Measurements from ENCODE around the gene NALCN.

Gene NALCN

GRCh38 chr13:101111894-101112293 lies 304.4 kb downstream of the NALCN start:
- no peak for DNase-seq

- no peak for DNase-seq
These were observed 307.3 kb downstream of the NALCN start for GRCh38 chr13:101109005-101109404.

- DNase-seq, result no peak
These were observed 317.4 kb downstream of the NALCN start for GRCh38 chr13:101098873-101099272.

- DNase-seq, result no peak
These were observed 323.3 kb downstream of the NALCN start for GRCh38 chr13:101092985-101093384.

GRCh38 chr13:101090287-101090686 lies 326.0 kb downstream of the NALCN start:
- DNase-seq, result no peak

GRCh38 chr13:101085551-101085950 lies 330.8 kb downstream of the NALCN start:
- DNase-seq, result no peak

GRCh38 chr13:101082441-101082840 lies 333.9 kb downstream of the NALCN start:
- no peak for DNase-seq

- no peak for DNase-seq
These were observed 335.7 kb downstream of the NALCN start for GRCh38 chr13:101080616-101081015.

- DNase-seq, result no peak
These were observed 351.0 kb downstream of the NALCN start for GRCh38 chr13:101065329-101065728.

GRCh38 chr13:101059793-101060192 lies 356.5 kb downstream of the NALCN start:
- DNase-seq, result no peak

- no peak for DNase-seq
These were observed 357.5 kb downstream of the NALCN start for GRCh38 chr13:101058841-101059240.

- DNase-seq, result no peak
These were observed 362.8 kb downstream of the NALCN start for GRCh38 chr13:101053301-101054093.

GRCh38 chr13:101049166-101049850 lies 367.0 kb downstream of the NALCN start:
- DNase-seq, result no peak

- no peak for DNase-seq
These were observed 379.8 kb downstream of the NALCN start for GRCh38 chr13:101036546-101036945.

GRCh38 chr13:101035119-101035620 lies 381.1 kb downstream of the NALCN start:
- no peak for DNase-seq

- no peak for DNase-seq
These were observed 389.4 kb downstream of the NALCN start for GRCh38 chr13:101026736-101027398.

GRCh38 chr13:101026328-101026727 lies 390.0 kb downstream of the NALCN start:
- DNase-seq, result no peak

- DNase-seq, result no peak
These were observed 390.4 kb downstream of the NALCN start for GRCh38 chr13:101025925-101026324.

GRCh38 chr13:101025519-101025918 lies 390.8 kb downstream of the NALCN start:
- no peak for DNase-seq

GRCh38 chr13:101019126-101019525 lies 397.2 kb downstream of the NALCN start:
- no peak for DNase-seq

- no peak for DNase-seq
These were observed 397.6 kb downstream of the NALCN start for GRCh38 chr13:101018720-101019119.

GRCh38 chr13:101017123-101017872 lies 399.0 kb downstream of the NALCN start:
- no peak for DNase-seq

GRCh38 chr13:101016475-101016874 lies 399.8 kb downstream of the NALCN start:
- no peak for DNase-seq
